Liver (tissue), 3 donors: ENCODE measurements around the gene C11orf68.

Experiments
- FOXA1 ChIP-seq: IDR thresholded peaks from 2 replicates; pipeline ENCODE4 v1.6.1; 2016; ENCODE audit warnings: antibody characterized with exemption
- GABPA ChIP-seq, 2 donors: IDR thresholded peaks in 1 of 2; conservative IDR thresholded peaks in 1 of 2; 2 replicates each; pipeline ENCODE4 v1.6.1; 2016; ENCODE audit warnings: antibody characterized with exemption in 2 of 2, mild to moderate bottlenecking in 1 of 2, moderate library complexity in 1 of 2
- HNF4G ChIP-seq: IDR thresholded peaks from 2 replicates; pipeline ENCODE4 v1.6.1; 2016; ENCODE audit warnings: antibody characterized with exemption
- JUND ChIP-seq, 2 donors: IDR thresholded peaks; 2 replicates each; pipeline ENCODE4 v1.6.1; 2016; ENCODE audit warnings: antibody characterized with exemption in 2 of 2
- RAD21 ChIP-seq, 2 donors: IDR thresholded peaks; 2 replicates each; pipeline ENCODE4 v1.6.1; 2016; ENCODE audit warnings: antibody characterized with exemption in 2 of 2, mild to moderate bottlenecking in 2 of 2
- RXRA ChIP-seq, 2 donors: IDR thresholded peaks; 2 replicates each; pipeline ENCODE4 v1.6.1; 2017 to 2018; ENCODE audit warnings: antibody characterized with exemption in 2 of 2, mild to moderate bottlenecking in 1 of 2
- TAF1 ChIP-seq: conservative IDR thresholded peaks from 2 replicates; pipeline ENCODE4 v1.6.1; 2016; ENCODE audit warnings: antibody characterized with exemption, mild to moderate bottlenecking
- YY1 ChIP-seq: IDR thresholded peaks from 2 replicates; pipeline ENCODE4 v1.6.1; 2016; ENCODE audit warnings: antibody characterized with exemption, mild to moderate bottlenecking
- TF ChIP-seq, protein P1 (sequence below): fragments of 150-350 bp; IDR thresholded peaks from 2 replicates; pipeline ENCODE4 v1.5.1; 2017; ENCODE audit warnings: improper control_type of control experiment, low read depth, low read length; ENCODE audit not compliant: missing input control
- TF ChIP-seq, protein P2 (sequence below): IDR thresholded peaks from 2 replicates; pipeline ENCODE4 v1.6.1; 2016; ENCODE audit warnings: antibody characterized with exemption
- TF ChIP-seq, protein P3 (sequence below): IDR thresholded peaks from 2 replicates; pipeline ENCODE4 v1.6.1; 2016; ENCODE audit warnings: antibody characterized with exemption, mild to moderate bottlenecking
- donor health status: healthy.
- donor health status: healthy.

DNA sequence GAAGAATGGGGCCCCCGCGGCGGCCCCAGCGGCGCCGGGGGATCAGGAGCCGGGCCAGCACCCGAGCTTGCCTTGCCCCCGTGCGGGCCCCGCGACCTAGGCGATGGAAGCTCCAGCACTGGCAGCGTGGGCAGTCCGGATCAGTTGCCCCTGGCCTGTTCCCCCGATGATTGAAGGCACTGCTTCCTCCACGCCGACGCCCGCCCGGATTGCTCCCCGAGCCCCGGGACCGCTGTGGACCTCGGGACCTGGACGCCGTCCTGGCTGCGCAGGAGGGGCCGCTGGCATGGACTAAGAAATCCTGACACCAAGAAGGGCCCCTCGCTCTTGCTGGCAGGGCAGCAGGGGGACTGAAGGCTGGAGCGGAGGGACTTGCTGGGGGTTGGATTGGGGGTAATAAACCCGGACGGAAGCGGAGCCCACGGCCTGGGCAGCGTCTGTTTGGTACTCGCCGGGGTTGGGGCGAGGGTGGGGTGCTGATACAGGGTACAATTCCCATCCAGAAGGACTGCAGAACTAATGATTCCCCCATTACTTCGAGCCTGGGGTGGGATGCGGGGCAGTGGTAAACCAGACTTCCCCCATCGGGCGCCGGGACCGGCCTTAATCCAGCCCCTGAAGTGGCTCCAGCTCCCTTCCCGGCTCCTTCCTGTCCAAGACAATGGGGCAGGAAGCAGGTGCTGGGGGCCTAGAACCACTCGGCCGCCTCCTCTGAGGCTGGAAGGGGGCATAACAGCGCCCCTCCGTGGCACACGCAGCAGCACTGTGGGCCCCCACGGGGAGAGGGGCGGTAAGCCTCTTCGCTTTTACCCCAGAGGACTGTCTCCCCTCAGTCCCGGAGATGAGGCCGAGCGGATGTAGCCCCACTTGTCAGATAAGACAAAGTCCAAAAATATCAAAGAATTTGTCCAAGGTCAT, 27.4 kb downstream of the C11orf68 start:
- TF ChIP-seq, protein P1, sequence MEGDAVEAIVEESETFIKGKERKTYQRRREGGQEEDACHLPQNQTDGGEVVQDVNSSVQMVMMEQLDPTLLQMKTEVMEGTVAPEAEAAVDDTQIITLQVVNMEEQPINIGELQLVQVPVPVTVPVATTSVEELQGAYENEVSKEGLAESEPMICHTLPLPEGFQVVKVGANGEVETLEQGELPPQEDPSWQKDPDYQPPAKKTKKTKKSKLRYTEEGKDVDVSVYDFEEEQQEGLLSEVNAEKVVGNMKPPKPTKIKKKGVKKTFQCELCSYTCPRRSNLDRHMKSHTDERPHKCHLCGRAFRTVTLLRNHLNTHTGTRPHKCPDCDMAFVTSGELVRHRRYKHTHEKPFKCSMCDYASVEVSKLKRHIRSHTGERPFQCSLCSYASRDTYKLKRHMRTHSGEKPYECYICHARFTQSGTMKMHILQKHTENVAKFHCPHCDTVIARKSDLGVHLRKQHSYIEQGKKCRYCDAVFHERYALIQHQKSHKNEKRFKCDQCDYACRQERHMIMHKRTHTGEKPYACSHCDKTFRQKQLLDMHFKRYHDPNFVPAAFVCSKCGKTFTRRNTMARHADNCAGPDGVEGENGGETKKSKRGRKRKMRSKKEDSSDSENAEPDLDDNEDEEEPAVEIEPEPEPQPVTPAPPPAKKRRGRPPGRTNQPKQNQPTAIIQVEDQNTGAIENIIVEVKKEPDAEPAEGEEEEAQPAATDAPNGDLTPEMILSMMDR: no peak
- TF ChIP-seq JUND (IDR thresholded peaks at IDR 0.05) (no peak), RAD21 (IDR thresholded peaks at IDR 0.05) (no peak), FOXA1 (no peak), TAF1 (no peak), GABPA (IDR thresholded peaks at IDR 0.05 in 1 of 2, conservative IDR thresholded peaks at IDR 0.05 in 1 of 2) (no peak), HNF4G (no peak), RXRA (IDR thresholded peaks at IDR 0.05) (peak in 1 of 2 donors; percentile 10), YY1 (no peak)
- TF ChIP-seq, protein P2, sequence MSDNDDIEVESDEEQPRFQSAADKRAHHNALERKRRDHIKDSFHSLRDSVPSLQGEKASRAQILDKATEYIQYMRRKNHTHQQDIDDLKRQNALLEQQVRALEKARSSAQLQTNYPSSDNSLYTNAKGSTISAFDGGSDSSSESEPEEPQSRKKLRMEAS: no peak
- TF ChIP-seq, protein P3, sequence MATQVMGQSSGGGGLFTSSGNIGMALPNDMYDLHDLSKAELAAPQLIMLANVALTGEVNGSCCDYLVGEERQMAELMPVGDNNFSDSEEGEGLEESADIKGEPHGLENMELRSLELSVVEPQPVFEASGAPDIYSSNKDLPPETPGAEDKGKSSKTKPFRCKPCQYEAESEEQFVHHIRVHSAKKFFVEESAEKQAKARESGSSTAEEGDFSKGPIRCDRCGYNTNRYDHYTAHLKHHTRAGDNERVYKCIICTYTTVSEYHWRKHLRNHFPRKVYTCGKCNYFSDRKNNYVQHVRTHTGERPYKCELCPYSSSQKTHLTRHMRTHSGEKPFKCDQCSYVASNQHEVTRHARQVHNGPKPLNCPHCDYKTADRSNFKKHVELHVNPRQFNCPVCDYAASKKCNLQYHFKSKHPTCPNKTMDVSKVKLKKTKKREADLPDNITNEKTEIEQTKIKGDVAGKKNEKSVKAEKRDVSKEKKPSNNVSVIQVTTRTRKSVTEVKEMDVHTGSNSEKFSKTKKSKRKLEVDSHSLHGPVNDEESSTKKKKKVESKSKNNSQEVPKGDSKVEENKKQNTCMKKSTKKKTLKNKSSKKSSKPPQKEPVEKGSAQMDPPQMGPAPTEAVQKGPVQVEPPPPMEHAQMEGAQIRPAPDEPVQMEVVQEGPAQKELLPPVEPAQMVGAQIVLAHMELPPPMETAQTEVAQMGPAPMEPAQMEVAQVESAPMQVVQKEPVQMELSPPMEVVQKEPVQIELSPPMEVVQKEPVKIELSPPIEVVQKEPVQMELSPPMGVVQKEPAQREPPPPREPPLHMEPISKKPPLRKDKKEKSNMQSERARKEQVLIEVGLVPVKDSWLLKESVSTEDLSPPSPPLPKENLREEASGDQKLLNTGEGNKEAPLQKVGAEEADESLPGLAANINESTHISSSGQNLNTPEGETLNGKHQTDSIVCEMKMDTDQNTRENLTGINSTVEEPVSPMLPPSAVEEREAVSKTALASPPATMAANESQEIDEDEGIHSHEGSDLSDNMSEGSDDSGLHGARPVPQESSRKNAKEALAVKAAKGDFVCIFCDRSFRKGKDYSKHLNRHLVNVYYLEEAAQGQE: no peak
